ENCODE measurements around the gene CUEDC1.
A peak's percentile ranks its signal among the peaks of the same experiment; 100 is the strongest.

The CUEDC1 gene

DNA sequence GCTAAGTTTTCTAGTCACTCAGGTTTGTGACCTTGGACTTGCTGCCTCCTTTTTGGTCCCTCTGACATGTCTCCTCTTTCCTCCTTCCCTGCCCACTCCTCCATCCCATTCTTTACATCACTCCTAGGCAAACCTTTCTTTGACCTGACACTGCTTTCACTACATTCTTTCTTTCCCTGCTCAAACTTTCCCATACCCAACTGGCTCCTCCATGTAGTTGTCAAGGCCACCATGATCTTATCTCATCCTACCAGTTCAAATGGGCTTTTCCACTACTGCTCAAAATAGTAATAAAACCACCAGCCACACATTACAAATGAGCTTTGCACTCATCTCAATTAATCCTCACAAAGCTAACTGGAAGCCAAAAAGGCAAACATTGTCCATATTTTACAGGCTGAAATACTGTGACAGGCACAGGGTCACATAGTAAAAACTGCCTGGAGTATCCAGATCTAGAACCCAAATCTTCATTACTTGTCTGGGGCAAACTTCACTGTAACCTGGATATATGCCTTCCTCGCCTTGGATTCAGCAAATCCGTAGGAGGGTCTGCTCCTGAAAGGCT, 119.8 kb downstream of the CUEDC1 start:
- no peak for DNase-seq
- intact Hi-C loops (cut with DNase I), result no loop called here

DNA sequence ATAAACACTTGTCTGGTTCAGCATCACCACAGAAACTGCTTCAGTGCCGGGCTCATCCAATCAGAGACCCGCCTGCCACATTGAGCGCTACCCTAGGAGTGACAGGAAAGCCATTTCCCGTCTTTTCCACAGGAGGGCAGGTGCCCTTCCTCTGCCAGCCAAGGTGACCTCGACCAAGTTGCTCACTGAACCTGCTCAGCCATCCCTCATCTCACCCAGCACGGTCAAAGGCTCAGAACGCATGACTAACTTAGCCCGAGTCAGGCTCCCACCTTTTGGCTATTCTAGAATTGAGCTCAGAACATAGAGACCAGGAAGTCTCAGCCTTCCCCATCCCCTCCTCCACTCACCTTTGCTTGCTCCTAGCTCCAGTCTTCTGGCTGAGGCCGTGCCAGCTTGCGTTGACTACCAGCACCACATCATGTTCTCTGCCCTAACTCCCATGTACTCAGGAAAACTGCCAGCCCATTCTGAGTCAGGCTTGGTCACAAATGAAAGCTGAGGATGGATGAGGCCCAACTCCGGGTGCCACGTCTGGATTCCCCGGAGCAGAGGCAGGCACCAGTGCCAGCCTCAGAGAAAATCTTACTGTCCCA, 121.0 kb downstream of the CUEDC1 start:
- intact Hi-C loops (cut with DNase I), result loop anchor here (5.0 kb wide), 1 partner anchor 702 kb away; no protein-coding TSS in a partner anchor
- DNase-seq, result peak in 4 of 42 donors; percentile 14 to 67 (median 46)

DNA sequence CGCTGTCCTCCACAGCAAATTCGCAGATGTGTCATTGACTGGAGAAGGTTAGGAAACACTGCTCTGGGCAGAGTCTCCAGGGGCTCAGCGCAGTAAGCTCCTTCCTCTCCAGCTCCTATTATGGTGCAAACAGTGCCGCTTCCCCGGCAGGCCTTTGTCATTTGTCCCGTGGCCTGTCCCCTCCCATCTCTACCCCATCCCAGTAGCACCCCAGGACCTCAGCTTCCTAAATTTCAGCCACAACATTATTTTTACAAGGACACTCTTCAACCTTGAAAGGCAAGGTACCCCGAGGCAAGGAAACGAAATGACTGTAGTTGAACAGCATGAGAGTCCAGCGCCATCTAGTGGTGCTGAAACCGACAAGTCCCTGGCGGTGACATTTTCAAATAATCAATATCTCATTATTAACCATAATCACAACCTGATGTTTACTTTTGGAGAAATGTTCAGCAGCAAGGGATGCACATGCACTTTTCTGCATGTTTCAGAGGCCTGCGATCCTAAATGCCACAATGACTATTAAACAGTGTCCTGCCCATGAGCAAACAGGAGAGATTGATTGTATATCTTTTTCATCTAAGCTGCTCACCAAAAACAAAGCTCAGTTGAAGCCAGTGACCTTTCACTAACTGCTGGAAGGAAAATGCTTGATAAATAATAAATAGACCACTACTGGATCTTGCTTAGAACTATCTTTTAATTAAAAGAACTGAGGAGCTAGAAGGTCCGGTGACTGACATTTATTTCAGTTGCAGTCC, 121.9 kb downstream of the CUEDC1 start:
- intact Hi-C loops (cut with DNase I), result loop anchor here (5.0 kb wide), 1 partner anchor 701 kb away; no protein-coding TSS in a partner anchor
- peak in 41 of 42 donors; percentile 32 to 89 (median 70) for DNase-seq

DNA sequence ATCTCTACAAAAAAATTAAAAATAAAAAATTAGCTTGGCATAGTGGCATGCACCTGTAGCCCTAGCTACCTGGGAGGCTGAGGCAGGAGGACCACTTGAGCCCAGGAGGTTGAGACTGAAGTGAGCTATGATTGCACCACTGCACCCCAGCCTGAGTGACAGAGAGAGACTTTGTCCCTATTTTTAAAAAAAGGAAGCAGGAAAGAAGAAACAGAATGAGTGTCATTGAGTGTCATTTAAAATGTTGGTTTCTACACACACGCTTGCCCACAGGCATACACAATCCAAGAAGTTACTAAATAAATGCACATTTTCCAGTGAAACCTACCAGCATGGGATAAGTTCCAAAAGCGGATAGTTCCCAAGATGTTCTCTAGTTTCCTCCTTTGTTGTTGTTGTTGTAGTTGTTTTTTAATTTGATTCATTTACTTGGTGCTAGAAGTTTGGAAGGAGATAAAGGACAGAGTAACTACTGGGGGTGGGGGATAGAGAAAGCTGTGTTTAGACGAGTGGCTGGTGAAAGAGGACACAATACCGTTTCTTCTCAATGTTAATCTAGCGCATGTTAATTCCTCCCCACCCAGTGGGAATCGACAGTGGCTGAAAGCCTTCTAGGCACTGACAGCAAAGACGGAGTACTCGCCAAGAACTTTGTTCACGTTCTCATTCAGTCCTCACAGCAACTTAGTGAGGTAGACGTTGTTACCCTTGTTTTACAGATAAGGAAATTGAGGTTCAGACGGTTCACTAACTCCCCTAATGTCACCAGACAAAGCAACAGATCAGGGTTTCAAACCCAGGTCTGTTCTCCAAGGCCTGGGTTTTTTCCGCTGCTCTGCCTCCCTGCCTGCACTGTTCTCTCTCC, 122.7 kb downstream of the CUEDC1 start:
- no peak for DNase-seq
- intact Hi-C loops (cut with DNase I), result loop anchor here (5.0 kb wide), 1 partner anchor 700 kb away; no protein-coding TSS in a partner anchor

DNA sequence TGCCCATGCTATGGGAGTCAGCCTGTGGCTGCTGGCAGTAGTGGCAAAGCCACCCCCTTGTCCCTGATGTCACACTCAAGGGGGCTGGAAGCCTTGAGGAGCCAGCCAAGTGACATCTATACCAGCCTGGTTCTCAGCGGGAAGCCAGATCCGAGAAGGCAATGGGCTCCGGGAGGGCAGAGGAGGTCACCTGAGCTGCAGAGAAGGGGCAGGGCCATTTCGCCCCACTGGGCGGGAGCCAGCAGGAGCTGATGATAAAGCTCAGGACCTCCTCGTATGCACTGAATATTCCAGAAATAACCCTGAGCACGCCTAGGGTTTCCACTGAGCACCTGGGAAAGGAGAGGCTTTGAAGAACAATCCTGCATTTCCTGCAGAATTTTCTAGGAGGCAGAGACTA, 124.3 kb downstream of the CUEDC1 start:
- no peak for DNase-seq
- intact Hi-C loops (cut with DNase I), result loop anchor here (5.0 kb wide), 1 partner anchor 699 kb away; no protein-coding TSS in a partner anchor

DNA sequence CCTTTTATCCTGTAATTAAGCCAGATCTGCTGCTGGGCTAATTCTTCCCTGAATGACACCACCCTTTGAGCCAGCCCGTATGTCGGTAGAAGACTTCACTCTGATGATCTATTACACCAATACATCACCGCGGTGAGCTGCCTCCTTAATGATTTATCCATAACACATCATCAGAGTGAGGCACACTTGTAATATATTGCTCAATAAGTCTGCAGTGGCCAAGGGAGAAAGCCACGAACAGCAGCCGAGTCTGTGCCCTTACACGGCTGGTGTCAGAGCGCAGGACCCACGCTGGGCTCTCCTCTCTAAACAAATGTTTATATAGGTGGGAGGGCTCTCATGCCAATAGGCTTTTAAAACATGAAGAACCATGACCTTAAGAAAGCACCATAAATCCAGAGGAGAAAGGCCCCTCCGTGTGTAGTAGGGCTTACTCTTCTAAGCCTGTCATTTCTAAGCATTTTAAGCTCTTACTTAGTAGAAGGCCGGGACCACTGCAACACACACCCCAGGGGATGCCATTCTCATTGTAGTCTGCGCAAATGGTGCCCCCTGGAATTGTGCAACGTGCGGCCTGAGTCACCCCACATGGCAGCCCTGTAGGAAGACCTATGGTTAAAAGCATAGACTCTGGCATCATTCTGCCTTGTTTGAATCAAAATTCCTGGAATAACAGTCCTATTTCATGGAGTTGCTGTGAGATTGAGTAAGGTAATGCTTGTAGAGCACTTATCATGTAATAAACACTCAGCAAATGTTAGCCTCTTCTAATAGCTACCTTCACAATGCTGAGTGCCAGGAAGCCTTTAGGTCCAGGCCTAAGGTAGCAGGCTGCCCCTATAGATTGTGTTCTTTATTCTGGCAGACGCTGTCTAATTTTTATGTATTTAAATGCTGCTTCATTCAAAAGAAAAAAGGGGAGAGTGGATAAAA, 131.5 kb downstream of the CUEDC1 start:
- intact Hi-C loops (cut with DNase I), result no loop called here
- DNase-seq, result no peak

DNA sequence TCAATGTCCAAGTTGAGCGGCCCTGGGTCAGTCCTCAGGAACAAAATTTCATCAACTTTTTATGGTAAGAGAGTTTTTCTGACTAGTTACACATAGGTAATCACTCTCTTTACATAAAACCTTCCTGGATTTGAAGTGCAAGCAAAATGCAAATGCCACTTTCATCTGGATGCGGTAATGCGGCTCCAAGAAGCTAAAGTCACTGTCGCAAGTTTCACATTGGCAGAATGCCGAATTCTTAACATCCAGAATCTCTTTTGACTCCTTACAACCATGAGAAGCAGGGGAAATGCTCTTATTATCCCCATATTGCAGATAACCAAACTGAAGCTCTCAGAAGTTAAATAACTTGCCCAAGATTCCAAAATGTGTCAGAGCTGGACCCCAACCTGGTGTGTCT, 135.3 kb downstream of the CUEDC1 start:
- DNase-seq, result no peak
- intact Hi-C loops (cut with DNase I), result no loop called here

DNA sequence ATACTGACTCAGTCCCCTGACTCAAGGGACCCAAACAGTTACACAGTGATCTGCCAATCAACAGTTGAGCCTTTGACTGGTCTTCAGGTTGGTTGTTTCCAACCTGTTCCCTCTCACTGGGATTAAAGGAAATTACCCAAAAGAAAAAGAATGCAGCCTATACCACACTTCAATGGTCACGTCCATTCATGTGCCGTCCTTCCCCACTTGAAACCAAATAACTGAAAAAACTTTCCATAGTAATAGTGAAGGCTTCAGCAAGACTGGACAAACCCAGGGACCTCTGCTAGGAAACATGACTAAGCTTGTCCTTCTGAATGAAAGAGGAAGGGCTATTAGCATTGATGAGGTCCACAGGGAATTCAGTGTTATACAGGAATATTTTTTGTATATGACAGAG, 135.9 kb downstream of the CUEDC1 start:
- intact Hi-C loops (cut with DNase I), result no loop called here
- no peak for DNase-seq

DNA sequence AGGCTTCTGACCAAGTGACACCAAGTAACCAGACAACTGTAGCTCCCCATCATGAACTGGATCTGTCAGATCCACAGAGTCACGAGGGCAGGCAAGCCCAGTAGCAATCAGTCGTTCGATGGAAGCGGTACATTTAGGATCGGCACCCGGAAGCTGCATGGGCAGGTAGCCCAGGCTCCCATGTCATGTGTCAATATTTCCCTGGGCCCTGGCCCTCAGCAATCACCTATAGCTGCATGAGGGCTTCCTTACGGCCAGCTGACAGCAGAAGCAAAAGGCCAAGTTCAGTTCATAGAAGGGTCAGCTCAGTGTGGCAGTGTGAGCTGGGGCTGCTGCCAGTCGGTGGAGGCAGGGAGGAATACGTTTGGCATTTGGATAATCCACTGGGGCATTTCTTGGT, 137.1 kb downstream of the CUEDC1 start:
- intact Hi-C loops (cut with DNase I), result no loop called here
- no peak for DNase-seq

DNA sequence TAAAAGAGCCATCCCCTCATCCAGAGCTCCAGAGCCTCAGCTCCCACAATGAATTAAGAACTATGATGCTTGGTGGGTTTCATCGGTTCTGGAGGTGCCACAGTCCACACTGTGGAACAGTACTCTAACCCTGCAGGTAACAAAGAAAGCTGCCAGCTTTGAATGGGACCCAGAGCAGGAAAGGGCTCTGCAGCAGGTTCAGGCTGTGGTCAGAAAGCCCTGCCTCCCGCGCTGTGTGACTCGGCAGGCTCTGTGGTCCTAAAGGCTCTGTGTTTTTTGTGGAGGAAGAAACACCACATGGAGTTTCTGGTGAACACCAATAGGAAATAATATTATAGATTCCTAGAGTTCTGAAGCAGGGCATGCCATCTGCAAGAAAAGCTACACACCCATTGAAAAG, 137.9 kb downstream of the CUEDC1 start:
- intact Hi-C loops (cut with DNase I), result no loop called here
- no peak for DNase-seq

DNA sequence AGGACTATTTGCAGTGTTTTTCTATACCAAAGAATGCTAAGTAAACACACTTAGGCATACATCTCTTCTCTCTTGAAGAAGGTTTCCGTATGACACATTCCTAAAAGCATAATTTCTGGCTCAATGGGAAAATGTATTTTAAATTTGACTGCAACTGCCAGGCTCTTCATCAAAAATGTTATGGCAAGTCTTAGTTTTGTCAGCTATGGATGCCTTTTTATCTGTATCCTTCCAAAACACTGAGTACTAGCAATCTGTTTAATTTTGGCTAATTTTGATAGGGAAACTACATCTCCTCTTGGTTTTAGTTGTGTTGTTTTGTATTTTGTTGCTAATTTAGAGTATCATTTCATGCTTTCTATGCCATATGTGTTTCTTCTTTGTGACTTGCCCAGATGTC, 140.8 kb downstream of the CUEDC1 start:
- intact Hi-C loops (cut with DNase I), result no loop called here
- no peak for DNase-seq

DNA sequence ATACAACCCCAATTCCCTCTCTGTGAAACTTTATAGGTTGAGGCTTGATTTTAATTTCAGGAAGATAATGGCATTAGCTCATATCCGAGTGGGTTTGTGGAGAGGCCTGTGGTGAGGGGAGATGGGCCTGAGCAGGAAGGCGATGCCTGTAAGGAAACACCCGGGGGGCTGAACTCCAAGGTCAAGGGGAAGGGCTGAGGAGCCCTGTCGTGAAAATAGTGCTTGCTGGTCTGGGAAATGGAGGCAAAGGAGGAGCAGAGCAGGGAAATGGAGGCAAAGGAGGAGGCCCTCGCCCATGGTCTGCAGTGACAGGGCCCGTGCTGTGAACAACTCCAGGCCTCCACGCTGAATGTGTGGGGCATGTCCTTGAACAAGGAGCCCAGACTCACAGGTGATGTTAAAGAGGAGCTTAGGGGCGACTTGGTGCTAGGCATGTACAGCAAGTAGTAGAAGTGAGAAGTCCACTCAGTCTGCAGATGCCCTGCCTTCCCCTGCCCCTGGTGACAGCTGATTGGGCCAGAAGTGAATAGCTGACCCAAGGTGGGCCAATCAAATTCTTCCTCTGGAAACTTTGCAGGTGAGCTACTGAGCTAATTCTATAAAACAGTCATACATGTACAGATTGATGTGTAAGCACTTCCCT, 143.5 kb downstream of the CUEDC1 start:
- intact Hi-C loops (cut with DNase I), result no loop called here
- peak in 2 of 42 donors; percentile 4 to 10 for DNase-seq

Data from head of caudate nucleus (tissue), 42 donors.